ENCODE results near the gene DPM3.
"Not testable (repeated sequence)": the region's sequence is repeated elsewhere in the genome, so short reads cannot be mapped to it uniquely, and the experiment has no call there.

DPM3 gene, protein sequence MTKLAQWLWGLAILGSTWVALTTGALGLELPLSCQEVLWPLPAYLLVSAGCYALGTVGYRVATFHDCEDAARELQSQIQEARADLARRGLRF

GRCh38 chr1:155139895-155140629 lies at the start of gene DPM3:
Gene DPM3, minus strand, starts transcription at chr1:155140531. Its CDS starts 291 bp downstream, at chr1:155140240.
- peak; percentile 74 to 77 for DNase-seq (ENCODE audit: low read depth in 2 of 2)

DNA sequence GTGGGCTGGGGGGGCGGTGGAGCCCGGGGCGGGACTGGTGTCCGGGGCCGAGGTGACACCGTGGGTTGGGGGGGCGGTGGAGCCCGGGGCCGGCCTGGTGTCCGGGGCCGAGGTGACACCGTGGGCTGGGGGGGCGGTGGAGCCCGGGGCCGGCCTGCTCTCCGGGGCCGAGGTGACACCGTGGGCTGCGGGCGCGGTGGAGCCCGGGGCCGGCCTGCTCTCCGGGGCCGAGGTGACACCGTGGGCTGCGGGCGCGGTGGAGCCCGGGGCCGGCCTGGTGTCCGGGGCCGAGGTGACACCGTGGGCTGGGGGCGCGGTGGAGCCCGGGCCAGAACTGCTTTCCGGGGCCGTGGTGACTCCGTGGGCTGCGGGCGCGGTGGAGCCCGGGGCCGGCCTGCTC lies 49.6 kb upstream of the DPM3 start:
- not testable (repeated sequence) for DNase-seq (ENCODE audit: low read depth in 2 of 2)

DNA sequence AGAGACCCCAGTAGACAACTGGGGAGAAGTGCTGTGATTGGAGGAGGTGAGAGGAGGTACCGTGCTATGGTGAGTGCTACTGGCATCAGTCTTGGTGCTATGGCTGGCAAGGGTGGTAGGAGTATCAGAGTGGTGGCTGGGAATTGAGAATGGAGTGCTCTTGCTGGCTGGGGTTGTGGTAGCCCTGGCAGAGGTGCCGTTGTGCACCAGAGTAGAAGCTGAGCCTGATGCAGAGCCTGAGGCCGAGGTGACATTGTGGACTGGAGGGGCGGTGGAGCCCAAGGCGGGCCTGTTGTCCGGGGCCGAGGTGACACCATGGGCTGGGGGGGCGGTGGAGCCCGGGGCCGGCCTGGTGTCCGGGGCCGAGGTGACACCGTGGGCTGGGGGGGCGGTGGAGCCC lies 47.9 kb upstream of the DPM3 start:
- no peak for DNase-seq (ENCODE audit: low read depth in 2 of 2)

GRCh38 chr1:155187456-155187891 lies 47.1 kb upstream of the DPM3 start:
- no peak for DNase-seq (ENCODE audit: low read depth in 2 of 2)

GRCh38 chr1:155186794-155187455 lies 46.6 kb upstream of the DPM3 start:
- DNase-seq (ENCODE audit: low read depth in 2 of 2), result no peak

DNA sequence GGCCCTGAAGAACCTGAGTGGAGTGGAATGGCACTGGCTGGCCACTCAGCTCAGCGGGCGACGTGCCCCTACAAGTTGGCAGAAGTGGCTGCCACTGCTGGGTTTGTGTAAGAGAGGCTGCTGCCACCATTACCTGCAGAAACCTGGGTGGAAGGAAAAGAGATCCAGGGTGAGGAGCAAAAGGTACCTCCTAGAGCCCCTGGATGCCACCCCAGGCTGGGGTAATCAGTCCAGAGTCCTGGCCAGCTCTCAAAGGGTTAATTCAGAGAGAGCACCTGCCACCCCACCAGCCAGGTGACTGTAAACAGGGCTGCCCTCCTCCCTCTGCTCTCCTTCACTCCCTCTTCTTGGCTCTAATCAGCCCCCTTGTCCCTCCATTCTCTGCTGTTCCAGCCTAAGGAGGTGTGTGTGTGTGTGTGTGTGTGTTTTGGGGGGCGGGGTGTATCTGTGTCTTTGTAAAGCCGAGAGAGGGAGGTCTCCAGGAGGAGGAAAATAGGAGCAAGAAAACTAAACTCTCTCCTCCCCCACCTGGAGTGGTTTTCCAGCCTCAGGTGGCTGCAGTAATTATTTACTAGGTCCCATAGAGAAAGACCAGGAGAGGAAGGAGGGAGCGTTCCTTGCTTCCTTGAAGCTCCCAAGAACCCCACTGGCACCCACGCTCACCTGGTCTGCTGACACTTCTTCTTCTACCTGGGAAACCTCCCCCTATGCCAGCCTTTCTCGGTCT lies 45.9 kb upstream of the DPM3 start:
- DNase-seq (ENCODE audit: low read depth in 2 of 2), result no peak

- DNase-seq (ENCODE audit: low read depth in 2 of 2), result no peak
Observed at GRCh38 chr1:155185783-155186066, 45.4 kb upstream of the DPM3 start.

DNA sequence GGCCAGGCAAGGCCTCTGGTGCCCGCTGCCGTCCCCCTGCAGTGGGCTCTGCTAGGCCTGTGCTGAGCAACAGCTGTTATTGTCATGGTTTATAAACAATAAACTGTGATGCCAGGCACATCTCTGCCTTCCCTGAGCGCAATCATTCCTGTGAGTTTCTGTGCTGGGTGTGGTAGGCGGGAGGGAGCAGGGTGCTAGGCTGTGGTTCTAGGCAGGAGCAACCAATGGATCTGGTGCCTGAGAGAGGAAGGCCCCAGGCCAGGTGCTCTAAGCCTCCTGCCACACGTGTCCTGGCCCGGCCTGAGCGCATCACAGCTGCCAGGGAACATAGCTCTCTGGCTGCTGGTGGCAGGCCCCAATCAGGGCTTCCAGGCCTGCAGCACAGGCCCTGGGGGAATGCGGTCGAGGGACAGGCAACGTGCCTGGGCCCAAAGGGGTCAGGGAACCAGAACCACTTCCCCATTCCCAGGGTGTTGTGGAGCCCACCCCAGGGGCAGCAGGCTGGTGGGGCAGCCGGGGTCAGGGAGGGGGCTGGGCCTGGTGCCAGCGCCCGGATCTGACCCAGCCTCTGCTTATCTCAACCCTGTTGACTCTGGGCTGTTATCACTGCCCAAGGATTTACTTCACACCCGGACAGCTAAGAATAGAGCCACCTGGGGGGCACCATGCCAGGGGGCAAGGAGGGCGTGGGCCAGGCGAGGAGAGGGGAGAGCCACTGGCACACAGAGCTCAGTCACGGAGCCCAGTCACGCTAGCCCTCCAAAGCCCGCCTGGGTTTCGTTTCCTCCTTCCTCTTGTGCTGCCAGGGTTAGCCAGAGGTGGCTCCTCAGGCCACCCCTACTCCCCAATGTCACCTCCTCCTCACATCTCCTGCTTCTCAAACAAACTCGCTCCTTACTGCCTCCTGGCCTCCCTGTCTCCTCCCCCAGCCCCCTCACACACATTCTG lies 44.8 kb upstream of the DPM3 start:
- DNase-seq (ENCODE audit: low read depth in 2 of 2), result no peak

- DNase-seq (ENCODE audit: low read depth in 2 of 2), result no peak
Observed at GRCh38 chr1:155184351-155184811, 44.0 kb upstream of the DPM3 start.

GRCh38 chr1:155183775-155184221 lies 43.5 kb upstream of the DPM3 start:
- DNase-seq (ENCODE audit: low read depth in 2 of 2), result no peak

GRCh38 chr1:155182052-155182550 lies 41.8 kb upstream of the DPM3 start:
- no peak for DNase-seq (ENCODE audit: low read depth in 2 of 2)

- no peak for DNase-seq (ENCODE audit: low read depth in 2 of 2)
Observed at GRCh38 chr1:155181371-155182051, 41.2 kb upstream of the DPM3 start.

DNA sequence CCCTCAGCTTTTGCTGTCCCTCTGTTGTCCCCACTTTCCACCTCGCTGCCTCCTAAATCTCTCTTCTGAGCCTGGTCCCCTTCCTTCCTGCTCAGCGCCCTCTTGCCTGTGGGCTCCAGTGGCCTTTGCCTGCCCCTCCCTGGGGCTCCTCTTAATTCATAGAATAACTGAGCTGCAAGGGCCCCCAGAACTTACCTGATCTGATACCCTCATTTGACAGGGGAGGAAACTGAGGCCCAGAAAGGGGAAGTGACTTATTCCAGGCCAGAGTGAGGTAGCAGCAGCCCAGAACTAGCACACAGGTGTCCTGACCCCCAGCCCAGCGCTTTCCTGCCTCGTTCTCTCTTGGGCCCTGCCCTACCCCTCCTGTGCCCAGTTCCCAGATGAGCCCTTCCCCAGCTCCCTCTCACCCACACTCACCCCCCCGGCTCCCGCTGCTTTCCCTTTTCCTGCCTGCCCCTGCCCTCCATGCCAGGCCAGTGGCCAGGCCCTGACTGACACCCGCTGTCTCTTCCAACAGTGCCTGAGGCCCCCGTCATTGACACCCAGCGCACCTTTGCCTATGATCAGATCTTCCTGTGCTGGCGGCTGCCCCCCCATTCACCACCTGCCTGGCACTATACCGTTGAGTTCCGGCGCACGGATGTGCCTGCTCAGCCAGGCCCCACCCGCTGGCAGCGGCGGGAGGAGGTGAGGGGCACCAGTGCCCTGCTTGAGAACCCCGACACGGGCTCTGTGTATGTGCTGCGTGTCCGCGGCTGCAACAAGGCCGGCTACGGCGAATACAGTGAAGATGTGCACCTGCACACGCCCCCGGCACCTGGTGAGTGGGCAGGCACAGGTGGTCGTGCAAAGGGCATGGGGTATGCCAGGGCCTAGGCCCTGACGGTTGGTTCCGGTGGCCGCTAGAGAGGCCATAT lies 39.0 kb upstream of the DPM3 start:
- no peak for DNase-seq (ENCODE audit: low read depth in 2 of 2)

DNA sequence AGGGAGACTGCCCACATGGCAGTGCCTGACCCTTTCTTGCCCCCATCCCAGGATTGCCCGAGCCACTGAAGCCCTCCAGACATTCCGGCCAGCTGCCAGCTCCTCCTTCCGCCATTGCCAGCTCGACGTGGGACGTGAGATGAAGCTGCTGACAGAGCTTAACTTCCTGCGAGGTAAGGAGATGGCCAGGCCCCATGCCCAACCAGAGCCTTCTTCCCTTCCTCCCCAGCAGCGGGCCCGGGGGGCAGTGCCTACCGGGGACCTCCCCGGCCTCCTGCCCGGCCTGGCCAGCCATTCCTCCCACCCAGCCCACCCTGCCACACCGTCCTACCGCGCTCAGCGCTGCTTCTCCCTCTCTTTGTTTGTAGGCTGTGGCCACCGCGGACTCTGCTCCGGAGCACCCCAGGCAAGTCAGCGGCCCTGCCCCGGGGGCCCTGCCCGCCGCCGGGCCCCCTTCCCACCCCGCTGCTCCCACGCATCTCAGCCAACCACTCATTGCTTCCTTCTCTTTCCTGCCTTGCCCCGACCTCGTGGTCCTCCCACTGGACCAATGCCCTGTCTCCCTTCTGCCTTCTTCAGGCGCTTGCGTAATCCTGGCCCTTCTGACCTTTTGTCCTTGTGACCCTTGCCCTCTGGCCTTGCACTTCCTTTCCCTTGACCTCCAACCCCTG lies 38.2 kb upstream of the DPM3 start:
- no peak for DNase-seq (ENCODE audit: low read depth in 2 of 2)

GRCh38 chr1:155177918-155178281 lies 37.6 kb upstream of the DPM3 start:
- DNase-seq (ENCODE audit: low read depth in 2 of 2), result no peak

DNA sequence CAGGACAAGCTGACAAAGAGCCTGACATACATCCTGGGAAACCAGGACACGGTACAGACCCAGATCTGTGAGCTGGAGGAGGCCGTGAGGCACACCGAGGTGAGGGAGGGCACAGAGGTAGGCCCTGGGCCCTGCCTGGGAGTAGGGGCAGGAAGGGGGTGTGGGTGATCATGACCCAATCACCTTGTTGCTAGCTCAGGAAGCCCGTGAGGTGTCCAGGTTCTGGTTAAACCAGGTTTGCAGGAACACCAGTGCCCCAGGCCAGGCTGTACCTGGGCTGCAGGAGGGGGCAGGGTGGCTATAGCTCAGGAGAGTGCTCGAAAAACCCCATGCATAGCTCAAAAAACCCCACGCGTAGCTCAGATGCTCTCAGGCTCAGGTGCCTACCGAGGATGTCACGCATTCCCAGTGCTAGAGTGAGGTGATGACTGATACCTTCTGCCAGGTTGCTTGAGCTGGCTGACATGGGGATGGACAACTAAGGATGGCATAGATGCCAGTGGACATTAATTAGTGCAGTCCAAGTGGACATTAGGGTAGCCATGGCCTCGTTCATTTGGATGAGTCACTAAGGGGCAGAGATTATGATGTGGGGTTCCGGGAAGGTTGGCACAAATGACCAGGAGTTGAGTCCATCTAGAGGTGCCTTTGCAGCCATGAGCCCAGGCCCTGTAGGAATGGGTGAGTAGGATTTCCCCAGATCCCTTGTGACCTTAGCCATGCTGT lies 37.0 kb upstream of the DPM3 start:
- DNase-seq (ENCODE audit: low read depth in 2 of 2), result no peak

DNA sequence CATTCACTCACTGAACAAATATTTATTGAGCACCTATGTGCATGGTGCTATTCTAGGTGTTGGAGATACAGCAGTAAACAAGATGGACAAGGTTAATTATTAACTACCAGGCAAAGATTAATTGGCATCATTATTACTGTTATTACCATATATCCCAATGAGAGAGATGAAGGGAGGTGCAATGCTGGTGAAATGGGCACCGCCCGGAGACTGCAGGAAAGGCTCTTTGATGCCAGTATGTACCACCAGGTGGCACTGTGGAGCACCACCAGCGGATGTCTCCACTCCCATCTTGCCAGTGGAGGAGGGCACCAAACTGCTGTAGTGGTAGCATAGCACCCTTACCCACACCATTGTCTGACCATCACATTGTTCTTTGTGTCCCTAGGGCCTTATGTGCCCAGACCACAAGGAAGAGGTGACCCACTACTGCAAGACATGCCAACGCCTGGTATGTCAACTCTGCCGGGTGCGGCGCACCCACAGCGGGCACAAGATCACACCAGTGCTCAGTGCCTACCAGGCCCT lies 36.3 kb upstream of the DPM3 start:
- DNase-seq (ENCODE audit: low read depth in 2 of 2), result peak; percentile 63 to 76

GRCh38 chr1:155175927-155176371 lies 35.6 kb upstream of the DPM3 start:
- DNase-seq (ENCODE audit: low read depth in 2 of 2), result no peak
